ENCODE measurements around the gene NPLOC4.

The NPLOC4 gene

GRCh38 chr17:81582749-81583148 is 54.2 kb downstream of the NPLOC4 start:
- no peaks in the 10 kb centered on the region for H3K27me3 ChIP-seq (ENCODE audit: insufficient read depth, low read length)
- no peaks in the 10 kb centered on the region for H3K9me3 ChIP-seq (ENCODE audit: low read length)
- no peak overlapping the region for H2AFZ ChIP-seq (ENCODE audit: low read depth, low read length)
- H3K4me1 ChIP-seq (ENCODE audit: insufficient read depth, low read length), result no peaks in the 10 kb centered on the region
- no peak overlapping the region for H3K4me3 ChIP-seq (ENCODE audit: low read length)
- peaks cover 71% of the 10 kb centered on the region for H3K36me3 ChIP-seq (ENCODE audit: insufficient read depth, low read length)

DNA sequence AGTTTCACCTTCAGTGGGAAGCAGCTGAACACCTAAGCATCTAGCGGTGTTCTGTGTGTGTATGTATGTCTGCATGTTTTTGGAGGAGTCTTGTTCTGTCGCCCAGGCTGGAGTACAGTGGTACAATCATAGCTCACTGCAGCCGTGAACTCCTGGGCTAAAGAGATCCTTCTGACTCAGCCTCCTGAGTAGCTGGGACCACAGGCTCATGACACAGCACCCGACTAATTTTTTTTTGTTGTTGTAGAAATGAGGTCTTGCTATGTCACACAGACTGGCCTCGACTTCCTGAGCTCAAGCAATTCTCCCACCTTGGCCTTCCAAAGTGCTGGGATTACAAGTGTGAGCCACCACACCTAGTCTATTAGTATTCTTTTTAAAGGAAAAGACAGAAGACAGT is 54.6 kb downstream of the NPLOC4 start:
- Histone ChIP-seq H3K27me3 (ENCODE audit: insufficient read depth, low read length) (no peaks in the 10 kb centered on the region), H3K4me1 (ENCODE audit: insufficient read depth, low read length) (no peaks in the 10 kb centered on the region), H3K4me3 (ENCODE audit: low read length) (no peak overlapping the region), H2AFZ (ENCODE audit: low read depth, low read length) (no peak overlapping the region), H3K9me3 (ENCODE audit: low read length) (no peaks in the 10 kb centered on the region), H3K36me3 (ENCODE audit: insufficient read depth, low read length) (peaks cover 72% of the 10 kb centered on the region)

DNA sequence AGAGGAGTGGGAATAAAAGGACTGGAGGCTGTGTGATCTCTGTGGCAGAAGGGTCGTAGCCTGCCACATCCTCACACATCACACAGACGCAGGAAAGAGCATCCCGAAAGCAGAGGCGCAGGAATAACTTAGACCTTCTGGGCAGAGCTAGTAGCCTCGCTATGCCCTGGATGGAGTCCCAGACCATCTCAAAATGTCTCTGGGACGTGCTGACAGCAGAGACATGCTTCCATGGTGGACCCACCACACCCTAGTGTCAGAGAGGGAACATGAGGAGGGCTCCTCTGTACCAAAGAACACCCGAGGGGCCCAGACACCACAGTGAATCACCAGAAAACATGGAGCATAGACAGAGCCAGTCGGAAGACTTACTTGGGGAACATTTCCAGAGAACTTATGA is 55.2 kb downstream of the NPLOC4 start:
- Histone ChIP-seq H3K36me3 (ENCODE audit: insufficient read depth, low read length) (peaks cover 71% of the 10 kb centered on the region), H3K4me1 (ENCODE audit: insufficient read depth, low read length) (no peaks in the 10 kb centered on the region), H3K9me3 (ENCODE audit: low read length) (no peaks in the 10 kb centered on the region), H2AFZ (ENCODE audit: low read depth, low read length) (no peak overlapping the region), H3K27me3 (ENCODE audit: insufficient read depth, low read length) (no peaks in the 10 kb centered on the region), H3K4me3 (ENCODE audit: low read length) (no peak overlapping the region)

GRCh38 chr17:81580481-81580880 is 56.4 kb downstream of the NPLOC4 start:
- Histone ChIP-seq H2AFZ (ENCODE audit: low read depth, low read length) (no peak overlapping the region), H3K9me3 (ENCODE audit: low read length) (no peaks in the 10 kb centered on the region), H3K4me3 (ENCODE audit: low read length) (no peak overlapping the region), H3K27me3 (ENCODE audit: insufficient read depth, low read length) (no peaks in the 10 kb centered on the region), H3K4me1 (ENCODE audit: insufficient read depth, low read length) (no peaks in the 10 kb centered on the region), H3K36me3 (ENCODE audit: insufficient read depth, low read length) (peaks cover 68% of the 10 kb centered on the region)

DNA sequence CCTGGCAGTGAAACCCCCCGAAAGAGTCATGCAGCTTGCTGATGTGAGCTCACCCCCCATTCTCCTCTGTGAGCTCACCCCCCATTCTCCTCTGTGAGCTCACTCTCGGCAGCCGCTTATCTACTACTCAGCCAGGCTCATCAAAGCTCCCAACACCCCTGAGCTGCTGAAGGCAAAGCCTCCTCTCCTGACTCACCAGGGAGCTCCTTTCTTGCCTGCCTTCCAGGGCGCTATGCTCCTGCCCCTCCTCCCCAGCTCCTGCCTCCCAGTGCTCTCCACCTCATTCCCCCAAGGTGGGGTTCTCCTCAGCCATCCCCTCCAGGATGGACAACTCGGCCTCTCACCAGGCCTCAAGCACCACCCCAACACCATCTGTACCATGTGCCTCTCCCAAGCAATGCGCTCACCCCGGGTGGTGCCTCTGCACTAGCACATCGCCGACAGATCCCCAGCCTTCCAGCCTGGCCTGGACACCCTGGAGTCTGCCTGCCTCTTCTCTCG is 57.0 kb downstream of the NPLOC4 start:
- Histone ChIP-seq H3K9me3 (ENCODE audit: low read length) (no peaks in the 10 kb centered on the region), H2AFZ (ENCODE audit: low read depth, low read length) (no peak overlapping the region), H3K4me3 (ENCODE audit: low read length) (no peak overlapping the region), H3K36me3 (ENCODE audit: insufficient read depth, low read length) (peaks cover 67% of the 10 kb centered on the region), H3K27me3 (ENCODE audit: insufficient read depth, low read length) (no peaks in the 10 kb centered on the region), H3K4me1 (ENCODE audit: insufficient read depth, low read length) (no peaks in the 10 kb centered on the region)

GRCh38 chr17:81579298-81579697 is 57.6 kb downstream of the NPLOC4 start:
- H3K4me1 ChIP-seq (ENCODE audit: insufficient read depth, low read length), result no peaks in the 10 kb centered on the region
- H2AFZ ChIP-seq (ENCODE audit: low read depth, low read length), result no peak overlapping the region
- peaks cover 67% of the 10 kb centered on the region for H3K36me3 ChIP-seq (ENCODE audit: insufficient read depth, low read length)
- no peaks in the 10 kb centered on the region for H3K9me3 ChIP-seq (ENCODE audit: low read length)
- H3K27me3 ChIP-seq (ENCODE audit: insufficient read depth, low read length), result no peaks in the 10 kb centered on the region
- no peak overlapping the region for H3K4me3 ChIP-seq (ENCODE audit: low read length)

- Histone ChIP-seq H3K36me3 (ENCODE audit: insufficient read depth, low read length) (peaks cover 64% of the 10 kb centered on the region), H3K4me1 (ENCODE audit: insufficient read depth, low read length) (no peaks in the 10 kb centered on the region), H3K9me3 (ENCODE audit: low read length) (no peaks in the 10 kb centered on the region), H3K27me3 (ENCODE audit: insufficient read depth, low read length) (no peaks in the 10 kb centered on the region), H3K4me3 (ENCODE audit: low read length) (no peak overlapping the region), H2AFZ (ENCODE audit: low read depth, low read length) (no peak overlapping the region)
Observed at GRCh38 chr17:81578561-81579225, 58.2 kb downstream of the NPLOC4 start.

GRCh38 chr17:81578038-81578441 is 58.9 kb downstream of the NPLOC4 start:
- Histone ChIP-seq H3K9me3 (ENCODE audit: low read length) (no peaks in the 10 kb centered on the region), H3K4me1 (ENCODE audit: insufficient read depth, low read length) (no peaks in the 10 kb centered on the region), H3K4me3 (ENCODE audit: low read length) (no peak overlapping the region), H3K36me3 (ENCODE audit: insufficient read depth, low read length) (peaks cover 64% of the 10 kb centered on the region), H3K27me3 (ENCODE audit: insufficient read depth, low read length) (no peaks in the 10 kb centered on the region), H2AFZ (ENCODE audit: low read depth, low read length) (no peak overlapping the region)

DNA sequence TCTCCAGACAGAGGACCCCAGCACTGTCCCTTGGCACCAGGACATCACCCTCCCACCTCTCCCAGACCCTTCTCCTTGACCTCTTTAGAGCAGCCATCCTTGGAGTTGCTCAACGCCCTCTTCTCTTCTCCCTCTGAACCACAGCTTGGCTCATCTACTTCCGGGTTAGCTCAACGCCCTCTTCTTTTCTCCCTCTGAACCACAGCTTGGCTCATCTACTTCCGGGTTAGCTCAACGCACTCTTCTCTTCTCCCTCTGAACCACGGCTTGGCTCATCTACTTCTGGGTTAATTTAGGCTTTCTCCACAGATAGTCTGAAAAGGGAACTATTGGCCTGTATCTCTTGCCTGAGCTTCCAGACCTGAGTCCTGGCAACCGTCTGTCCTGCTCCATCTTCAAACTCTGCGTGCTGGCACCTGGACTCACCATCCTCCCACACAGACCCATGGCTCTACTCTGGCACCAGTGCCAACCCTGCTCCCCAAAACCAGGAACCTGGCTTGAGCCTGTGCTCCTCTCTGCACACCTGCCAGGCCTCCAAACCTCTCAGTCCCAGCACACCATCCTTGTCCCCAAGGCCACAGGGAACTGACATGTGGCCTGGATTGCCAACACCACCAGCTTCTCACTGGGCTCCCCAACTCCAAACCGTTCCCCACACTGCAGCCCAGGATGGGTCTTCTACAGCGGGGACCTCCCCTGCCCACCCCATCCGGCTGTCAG is 59.5 kb downstream of the NPLOC4 start:
- H3K36me3 ChIP-seq (ENCODE audit: insufficient read depth, low read length), result peaks cover 60% of the 10 kb centered on the region
- H3K4me1 ChIP-seq (ENCODE audit: insufficient read depth, low read length), result no peaks in the 10 kb centered on the region
- no peaks in the 10 kb centered on the region for H3K27me3 ChIP-seq (ENCODE audit: insufficient read depth, low read length)
- H2AFZ ChIP-seq (ENCODE audit: low read depth, low read length), result no peak overlapping the region
- no peak overlapping the region for H3K4me3 ChIP-seq (ENCODE audit: low read length)
- no peaks in the 10 kb centered on the region for H3K9me3 ChIP-seq (ENCODE audit: low read length)

DNA sequence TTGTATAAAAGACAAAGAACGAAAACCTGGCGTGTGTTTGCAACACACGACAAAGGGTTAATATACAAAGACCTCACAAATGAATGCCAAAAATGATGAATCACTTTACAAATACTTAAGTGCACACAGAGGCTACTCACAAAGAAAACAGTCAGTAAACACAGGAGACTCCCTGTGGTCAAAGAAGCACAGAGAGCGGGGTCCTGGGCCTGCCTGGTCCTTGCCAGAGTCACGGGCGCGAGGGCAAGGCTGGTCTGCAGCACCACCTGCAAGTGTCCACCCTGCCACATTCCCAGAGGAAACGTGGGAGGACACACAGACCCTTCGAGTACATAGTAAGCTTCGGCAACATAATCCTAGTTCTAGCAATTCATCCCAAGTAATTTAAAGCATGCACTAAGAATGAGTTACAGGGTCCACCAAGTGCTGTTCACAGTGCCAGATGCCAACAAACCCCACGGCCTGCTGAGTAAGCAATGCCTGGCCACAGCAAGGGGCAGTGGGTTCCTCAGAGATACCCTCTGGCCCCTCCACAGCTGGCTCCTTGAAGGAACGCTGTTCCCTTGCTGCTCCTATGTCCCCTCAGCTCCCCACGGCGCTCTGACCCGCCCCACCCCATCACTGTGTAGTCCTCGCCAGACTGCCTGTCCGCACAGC is 60.2 kb downstream of the NPLOC4 start:
- Histone ChIP-seq H3K4me3 (ENCODE audit: low read length) (no peak overlapping the region), H3K4me1 (ENCODE audit: insufficient read depth, low read length) (no peaks in the 10 kb centered on the region), H3K9me3 (ENCODE audit: low read length) (no peaks in the 10 kb centered on the region), H3K27me3 (ENCODE audit: insufficient read depth, low read length) (no peaks in the 10 kb centered on the region), H2AFZ (ENCODE audit: low read depth, low read length) (no peak overlapping the region), H3K36me3 (ENCODE audit: insufficient read depth, low read length) (peaks cover 56% of the 10 kb centered on the region)

DNA sequence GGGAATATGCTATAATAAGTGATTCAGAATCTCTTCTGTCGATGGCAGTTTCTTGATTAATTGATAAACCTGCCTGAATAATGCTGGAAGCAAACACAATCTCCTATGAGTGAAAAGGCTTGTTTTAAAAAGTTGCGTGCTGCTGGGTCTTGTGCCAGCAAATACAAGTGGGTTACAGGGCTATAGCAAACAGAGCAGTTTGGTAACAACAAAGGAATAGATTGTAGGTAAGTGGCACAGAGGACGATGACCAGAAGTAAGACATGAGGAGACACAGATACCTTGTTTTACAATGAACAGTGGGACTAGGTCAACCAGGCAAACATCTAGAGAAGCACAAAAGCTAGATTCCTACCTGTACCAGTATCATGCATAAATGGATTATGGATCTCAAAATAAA is 61.1 kb downstream of the NPLOC4 start:
- Histone ChIP-seq H2AFZ (ENCODE audit: low read depth, low read length) (no peak overlapping the region), H3K4me1 (ENCODE audit: insufficient read depth, low read length) (no peaks in the 10 kb centered on the region), H3K27me3 (ENCODE audit: insufficient read depth, low read length) (no peaks in the 10 kb centered on the region), H3K9me3 (ENCODE audit: low read length) (no peaks in the 10 kb centered on the region), H3K4me3 (ENCODE audit: low read length) (no peak overlapping the region), H3K36me3 (ENCODE audit: insufficient read depth, low read length) (peaks cover 59% of the 10 kb centered on the region)

DNA sequence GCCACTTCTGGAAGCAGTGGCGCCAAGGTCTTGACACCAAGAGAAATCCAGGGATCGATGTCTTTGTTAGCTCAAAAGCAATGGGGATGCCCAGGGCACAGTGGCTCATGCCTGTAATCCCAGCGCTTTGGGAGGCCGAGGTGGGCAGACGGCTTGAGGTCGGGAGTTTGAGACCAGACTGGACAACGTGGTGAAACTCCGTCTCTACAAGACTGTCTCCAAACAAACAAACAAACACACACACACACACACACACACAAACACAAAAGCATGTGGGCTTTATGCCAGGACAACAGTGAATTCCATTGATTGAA is 62.3 kb downstream of the NPLOC4 start:
- Histone ChIP-seq H2AFZ (ENCODE audit: low read depth, low read length) (no peak overlapping the region), H3K9me3 (ENCODE audit: low read length) (no peaks in the 10 kb centered on the region), H3K4me3 (ENCODE audit: low read length) (no peak overlapping the region), H3K36me3 (ENCODE audit: insufficient read depth, low read length) (peaks cover 61% of the 10 kb centered on the region), H3K4me1 (ENCODE audit: insufficient read depth, low read length) (no peaks in the 10 kb centered on the region), H3K27me3 (ENCODE audit: insufficient read depth, low read length) (no peaks in the 10 kb centered on the region)

- Histone ChIP-seq H3K9me3 (ENCODE audit: low read length) (no peaks in the 10 kb centered on the region), H3K36me3 (ENCODE audit: insufficient read depth, low read length) (peaks cover 67% of the 10 kb centered on the region), H2AFZ (ENCODE audit: low read depth, low read length) (no peak overlapping the region)
Observed at GRCh38 chr17:81573794-81574642, 62.9 kb downstream of the NPLOC4 start.

More at GRCh38 chr17:81573794-81574642, 62.9 kb downstream of the NPLOC4 start:
- no peaks in the 10 kb centered on the region for H3K4me1 ChIP-seq (ENCODE audit: insufficient read depth, low read length)
- no peak overlapping the region for H3K4me3 ChIP-seq (ENCODE audit: low read length)
- no peaks in the 10 kb centered on the region for H3K27me3 ChIP-seq (ENCODE audit: insufficient read depth, low read length)

Data from neuron (in vitro differentiated cells).